Measurements from ENCODE around the gene GRM4. TPM values are rescaled to one million over a fixed set of nuclear protein-coding genes. Genes with fewer than 3 reads are reported as not detected.

GRM4 gene
- total RNA-seq, 1 donor from 2014 or later, result not detected

DNA sequence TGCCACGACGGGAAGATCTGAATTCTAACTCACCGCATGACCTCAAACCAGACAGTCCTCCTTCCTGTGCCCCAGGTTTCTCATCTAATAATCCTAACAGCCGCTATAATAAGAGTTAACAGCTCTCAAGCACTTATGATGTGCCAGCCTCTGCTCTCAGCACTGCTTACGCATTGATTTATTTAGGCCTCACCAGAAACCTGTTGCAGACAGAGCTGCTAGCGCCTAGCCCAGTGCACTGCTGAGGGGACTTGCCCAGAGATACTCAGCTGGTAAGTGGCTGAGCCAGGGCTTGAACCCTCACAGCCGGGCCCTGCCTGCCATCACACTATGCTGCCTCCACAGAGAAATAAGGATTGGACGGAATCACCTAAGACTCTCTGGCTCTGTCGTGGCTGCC is 37.7 kb downstream of the GRM4 start:
- no peak for DNase-seq (ENCODE audit: low spot score)

DNA sequence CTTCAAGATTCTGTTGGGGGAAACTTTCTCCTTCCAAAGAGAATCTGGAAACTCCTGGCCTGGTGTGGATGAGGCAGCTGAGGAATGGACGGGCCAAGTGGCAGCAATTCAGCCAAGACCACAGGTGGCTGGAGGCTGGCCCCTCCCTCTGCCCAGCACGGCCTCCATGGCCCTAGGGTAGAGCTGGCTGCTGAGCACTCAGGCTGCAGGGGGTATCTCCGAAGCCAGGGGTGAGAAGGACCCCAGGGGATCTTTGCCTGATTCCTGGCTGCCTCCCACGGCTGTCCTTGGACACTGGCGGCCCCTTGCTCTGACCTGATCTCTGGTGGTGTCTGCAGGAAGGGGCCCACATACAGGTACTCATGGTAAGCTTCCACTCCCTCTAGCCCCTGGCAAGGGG is 39.0 kb downstream of the GRM4 start:
- no peak for DNase-seq (ENCODE audit: low spot score)

DNA sequence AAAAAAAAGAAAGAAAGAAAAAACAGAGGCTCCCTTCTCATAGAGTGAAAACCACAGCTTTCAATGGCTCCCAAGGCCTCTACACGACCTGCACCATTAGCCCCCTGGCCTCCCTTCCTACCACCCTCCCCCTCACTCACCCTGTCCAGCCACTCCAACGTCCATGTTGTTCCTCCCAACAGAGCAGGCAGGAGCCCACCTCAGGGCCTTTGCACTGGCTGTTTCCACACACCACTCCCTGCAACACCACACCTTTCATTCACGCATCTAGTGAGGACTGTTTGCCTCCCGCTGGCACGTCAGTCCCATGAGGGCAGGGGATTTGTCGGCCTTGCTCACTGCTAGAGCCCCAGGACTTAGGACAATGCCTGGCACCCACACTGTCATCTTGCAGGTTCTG is 39.5 kb downstream of the GRM4 start:
- no peak for DNase-seq (ENCODE audit: low spot score)

DNA sequence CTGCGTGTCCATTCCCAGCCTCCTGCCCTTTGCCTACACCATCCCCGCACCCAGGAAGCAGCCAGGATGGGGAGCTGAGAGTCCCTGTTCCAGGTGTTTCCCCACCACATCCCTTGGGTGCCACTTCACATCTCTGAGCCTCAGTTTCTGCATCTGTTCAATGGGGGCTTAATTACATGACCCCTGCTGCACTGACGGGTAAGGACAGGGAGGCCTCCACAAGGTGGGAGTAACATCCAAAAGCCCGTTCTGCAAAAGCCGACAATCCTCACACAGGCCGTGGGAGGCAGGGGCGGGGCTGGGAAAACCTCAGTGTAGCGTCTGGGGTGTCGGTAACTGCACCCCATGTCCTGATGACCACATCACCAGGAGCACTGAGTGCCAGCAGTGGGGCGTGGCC is 41.3 kb downstream of the GRM4 start:
- no peak for DNase-seq (ENCODE audit: low spot score)

DNA sequence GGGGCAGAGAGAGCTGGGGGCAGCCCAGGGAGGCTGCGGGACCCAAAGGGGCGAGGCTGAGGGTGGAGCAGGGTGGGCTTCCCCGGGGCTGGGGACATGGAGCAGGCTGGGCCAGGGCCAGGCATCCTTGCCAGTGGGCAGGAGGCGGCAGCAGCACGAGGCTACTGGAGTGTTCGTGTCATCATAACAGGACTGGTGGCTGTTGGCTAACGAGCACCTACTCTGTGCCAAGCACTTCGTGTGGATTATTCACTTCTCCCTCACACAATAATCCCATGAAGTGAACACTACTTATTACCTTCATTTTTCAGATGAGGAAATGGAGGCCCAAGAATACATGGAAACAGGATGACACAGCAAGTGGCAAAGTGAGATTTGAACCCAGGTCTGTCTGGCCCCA is 41.7 kb downstream of the GRM4 start:
- DNase-seq (ENCODE audit: low spot score), result no peak

DNA sequence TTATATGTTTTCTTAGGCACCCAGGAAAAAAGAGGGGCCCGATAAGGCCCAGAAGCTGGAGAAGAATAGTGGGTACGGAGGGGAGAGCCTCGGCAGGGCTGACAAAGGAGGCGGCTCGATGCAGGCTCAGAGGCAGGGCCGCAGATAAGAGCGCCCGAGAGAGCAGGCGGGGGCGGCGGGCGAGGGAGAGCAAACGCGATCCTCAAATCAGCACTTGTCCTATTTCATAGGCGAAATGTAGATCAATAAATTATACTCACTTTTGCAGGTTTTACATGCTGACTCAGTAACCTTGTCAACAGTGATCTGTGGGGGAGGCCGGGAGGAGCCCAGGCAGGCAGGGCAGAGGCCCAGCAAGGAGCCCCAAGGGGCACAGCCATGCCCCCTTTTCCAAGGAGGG is 42.6 kb downstream of the GRM4 start:
- no peak for DNase-seq (ENCODE audit: low spot score)

DNA sequence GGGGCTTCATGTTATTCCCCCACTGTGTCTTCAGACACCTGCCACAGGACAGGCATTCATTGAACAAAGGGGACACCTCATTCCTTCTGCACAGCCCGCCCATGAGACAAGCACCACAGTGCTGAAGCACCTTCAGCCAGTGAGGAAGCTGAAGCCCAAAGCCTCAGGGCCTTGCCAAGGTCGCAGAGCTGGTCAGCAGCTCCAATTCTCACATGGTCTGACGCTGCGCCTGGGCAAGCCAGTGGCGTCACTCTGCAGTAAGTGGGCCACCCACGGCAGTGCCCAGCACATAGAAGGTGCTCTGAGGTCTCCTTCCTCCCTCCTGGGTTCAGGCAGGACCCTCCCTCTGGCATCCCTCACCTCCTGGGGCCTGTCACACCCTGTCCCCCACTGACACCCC is 43.2 kb downstream of the GRM4 start:
- DNase-seq (ENCODE audit: low spot score), result peak; percentile 11

DNA sequence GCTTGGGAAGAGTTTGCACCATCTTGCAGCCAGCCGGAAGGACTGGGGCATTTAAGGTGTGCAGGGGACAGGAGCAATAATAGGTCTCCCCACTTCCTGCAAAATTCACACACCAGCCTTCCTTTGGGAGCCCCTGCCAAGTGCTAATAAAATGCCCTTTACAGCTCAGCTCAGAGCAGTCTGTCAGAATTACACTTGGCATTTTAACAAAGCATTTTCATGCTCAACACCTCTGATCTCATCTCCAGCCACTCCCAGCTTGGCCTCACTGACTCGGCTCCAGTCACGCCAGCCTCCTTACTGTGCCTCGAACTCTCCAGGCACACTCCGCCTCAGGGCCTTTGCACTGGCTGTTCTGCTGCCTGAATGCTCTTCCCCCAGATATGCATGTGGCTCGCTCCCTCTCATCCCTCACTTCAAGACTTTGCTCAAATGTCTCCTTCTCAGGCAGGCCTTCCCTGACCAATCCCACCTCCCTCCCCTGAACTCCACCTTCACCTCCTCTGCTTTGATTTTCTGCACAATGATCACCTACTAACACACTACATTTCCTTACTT is 43.7 kb downstream of the GRM4 start:
- no peak for DNase-seq (ENCODE audit: low spot score)

DNA sequence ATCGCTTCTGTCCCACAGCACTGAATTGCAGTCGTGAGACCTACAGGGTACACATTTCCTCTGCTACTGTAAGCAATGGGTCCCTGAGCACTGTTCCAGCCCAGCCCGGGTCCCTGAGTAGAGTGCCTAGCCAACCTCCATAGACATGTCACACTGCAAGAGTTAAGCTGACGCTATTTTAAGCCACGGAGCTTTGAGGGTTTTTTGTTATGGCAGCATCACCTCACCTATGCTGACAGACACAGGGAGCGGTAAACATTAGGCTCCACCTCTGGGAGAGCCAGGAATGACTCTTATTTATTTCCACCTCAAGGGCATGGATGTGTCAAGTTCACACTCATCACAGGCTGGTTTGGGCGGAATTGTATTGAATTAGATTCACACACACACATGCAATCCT is 45.1 kb downstream of the GRM4 start:
- no peak for DNase-seq (ENCODE audit: low spot score)

DNA sequence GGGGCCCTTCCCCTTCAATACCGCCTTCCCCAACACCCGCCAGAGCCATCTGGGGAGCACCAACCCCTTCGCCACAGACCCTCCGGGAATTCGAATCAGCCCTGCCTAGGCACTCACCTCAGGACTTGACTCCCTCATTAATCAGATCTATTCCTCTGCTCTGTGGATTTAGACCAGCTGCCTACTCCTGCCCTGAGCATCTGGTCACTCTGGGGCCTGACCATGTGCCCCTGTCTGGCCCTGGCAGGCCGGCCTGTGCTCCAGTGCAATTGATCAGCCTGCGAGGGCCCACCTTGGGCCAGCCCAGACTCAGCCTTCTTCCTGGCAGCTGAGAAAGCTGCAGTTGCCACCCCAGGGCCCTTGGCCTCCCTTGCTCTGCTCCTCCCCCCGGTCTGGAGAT is 46.0 kb downstream of the GRM4 start:
- no peak for DNase-seq (ENCODE audit: low spot score)

DNA sequence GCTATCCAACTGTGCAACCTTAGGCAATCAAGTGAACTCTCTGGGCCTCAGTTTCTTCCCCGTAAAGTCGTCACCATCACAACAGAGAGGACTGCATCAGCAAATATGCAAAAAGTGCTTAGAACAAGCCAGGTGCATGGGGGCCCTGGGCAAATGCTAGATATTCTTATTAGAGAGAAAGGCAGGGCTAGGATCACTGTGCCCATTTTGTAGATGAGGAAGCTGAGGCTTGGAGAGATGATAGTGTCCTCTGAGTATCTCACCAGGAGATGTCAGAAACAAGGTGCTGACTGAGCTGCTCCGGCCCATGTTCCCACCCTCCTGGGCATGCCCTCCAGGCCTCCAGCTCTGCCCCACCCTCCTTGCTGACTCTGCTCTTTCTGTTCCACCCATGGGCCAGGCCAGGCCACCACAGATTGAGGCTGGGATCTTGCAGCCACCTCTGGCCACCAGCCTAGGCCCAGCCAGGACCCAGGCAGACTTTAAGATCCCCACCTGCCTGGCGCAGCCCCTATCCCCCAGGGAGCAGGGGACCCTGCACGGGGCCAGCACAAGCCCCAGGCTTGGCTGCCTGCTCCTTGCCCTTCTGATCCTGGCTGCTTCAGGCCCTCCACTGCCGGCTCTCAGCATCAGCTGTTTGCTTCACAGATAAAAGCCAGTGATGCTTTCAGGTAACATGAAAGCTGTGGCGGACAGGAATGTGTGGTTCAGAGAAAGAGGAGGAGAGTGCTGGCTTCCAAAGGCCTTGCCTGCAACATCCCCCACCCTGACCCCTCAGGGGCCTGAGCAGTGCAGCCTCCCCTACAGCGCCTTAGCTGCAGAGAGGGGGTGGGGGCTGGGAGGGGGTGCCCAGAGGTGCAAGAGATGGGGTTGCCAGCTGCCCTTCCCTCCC is 47.6 kb downstream of the GRM4 start:
- no peak for DNase-seq (ENCODE audit: low spot score)

DNA sequence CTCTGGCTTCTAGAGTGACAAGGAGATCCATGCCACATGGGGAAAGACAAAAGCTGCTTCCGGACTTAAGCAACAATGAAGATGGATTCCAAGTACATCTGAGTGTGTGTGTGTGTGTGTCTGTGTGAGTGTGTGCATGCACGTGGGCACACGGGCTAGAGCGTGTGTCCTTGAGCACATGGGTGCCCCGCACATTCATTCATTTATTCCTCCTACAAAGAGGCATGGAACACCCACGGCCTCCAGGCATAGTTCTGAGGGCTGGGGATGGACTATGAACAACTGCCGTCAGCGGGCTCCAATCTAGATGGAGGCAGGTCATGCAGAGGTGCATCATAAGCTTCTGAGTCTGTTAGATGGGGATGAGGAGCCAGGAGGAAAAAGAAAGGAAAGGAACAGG is 49.1 kb downstream of the GRM4 start:
- no peak for DNase-seq (ENCODE audit: low spot score)

DNA sequence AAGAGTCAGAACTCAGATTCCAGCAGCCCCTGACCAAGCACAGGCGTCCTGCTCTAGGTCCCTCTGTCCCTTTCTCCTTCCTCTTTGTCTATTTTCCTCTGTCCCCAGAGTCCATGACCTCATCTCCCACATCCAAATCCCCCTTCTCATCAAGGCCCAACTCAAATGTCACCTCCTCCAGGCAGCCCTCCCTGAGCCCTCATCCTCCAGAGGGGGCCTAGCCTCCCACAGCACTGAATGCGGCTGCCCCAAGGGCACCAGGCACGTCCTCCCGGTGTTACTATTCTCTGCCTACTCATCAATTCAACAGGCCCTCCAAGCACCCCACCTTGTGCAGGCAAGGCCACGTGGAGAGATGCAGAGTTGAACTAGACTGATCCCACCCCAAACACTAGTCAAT is 49.7 kb downstream of the GRM4 start:
- DNase-seq (ENCODE audit: low spot score), result no peak

DNA sequence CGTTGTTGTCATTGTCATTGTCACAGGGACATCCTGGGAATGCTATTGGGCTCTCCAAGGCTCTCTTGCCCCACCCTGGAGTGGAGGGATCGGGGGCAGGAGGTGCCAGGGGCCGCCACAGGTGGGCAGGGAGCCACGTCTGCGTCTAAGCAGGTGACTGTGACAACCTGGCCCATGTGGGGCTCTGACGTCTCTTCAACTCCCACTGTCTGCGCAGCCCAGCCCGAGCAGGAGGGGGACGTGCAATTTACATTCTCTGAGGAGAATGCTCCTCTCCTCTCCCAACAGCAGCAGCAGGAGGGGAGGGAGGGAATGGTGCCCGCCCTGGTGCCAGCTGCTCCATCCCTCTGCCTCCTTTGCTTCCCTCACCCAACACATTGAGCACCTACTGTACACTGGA is 50.1 kb downstream of the GRM4 start:
- DNase-seq (ENCODE audit: low spot score), result no peak

DNA sequence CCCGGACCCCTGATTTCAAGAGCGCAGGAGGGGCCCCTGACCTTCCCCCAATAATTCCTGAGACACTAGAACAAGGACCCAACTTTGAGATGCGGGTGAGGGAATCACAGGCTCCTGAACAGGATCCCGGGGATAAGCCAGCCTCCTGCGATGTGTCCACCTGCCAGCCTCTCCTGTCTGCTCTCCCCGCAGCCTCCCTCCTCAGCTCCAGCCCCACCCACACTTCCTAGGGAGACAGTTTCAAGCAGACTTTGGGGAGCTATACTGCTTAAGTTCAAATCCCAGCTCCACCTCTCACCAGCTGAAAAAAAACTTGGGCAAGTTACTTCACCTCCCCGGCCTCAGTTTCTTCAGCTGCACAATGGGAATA is 50.8 kb downstream of the GRM4 start:
- DNase-seq (ENCODE audit: low spot score), result no peak

DNA sequence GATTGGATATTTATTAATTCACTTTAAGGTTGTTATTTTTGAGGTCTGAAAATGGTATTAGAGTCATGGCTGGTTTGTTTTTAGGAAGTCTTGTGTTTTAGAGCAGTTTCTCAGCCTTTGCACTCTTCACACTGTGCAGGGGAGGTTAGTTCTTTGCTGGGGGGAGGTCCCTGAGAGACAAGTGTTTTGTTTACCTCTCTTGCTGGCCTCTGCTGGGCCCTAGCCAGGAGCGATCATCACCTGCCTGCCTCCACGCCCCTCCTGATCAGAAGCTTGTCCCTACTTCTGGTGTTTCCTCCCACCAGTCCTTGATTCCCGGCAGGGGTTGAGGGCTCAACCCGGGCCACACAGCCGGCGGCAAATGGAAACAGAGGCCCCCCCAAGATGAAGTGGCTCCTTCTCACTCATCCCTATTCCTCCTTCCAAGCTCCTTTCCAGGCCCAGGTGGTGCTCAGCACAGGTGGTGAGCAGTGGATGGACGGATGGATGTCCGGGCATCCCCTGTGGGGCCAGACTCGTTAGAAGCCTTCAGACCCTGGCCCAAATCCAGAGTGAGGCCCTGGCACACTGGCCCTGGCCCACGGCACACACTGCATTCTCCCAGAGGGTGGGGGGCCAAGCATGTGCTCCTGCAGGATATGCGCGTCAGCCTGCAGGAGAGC is 51.3 kb downstream of the GRM4 start:
- DNase-seq (ENCODE audit: low spot score), result no peak

DNA sequence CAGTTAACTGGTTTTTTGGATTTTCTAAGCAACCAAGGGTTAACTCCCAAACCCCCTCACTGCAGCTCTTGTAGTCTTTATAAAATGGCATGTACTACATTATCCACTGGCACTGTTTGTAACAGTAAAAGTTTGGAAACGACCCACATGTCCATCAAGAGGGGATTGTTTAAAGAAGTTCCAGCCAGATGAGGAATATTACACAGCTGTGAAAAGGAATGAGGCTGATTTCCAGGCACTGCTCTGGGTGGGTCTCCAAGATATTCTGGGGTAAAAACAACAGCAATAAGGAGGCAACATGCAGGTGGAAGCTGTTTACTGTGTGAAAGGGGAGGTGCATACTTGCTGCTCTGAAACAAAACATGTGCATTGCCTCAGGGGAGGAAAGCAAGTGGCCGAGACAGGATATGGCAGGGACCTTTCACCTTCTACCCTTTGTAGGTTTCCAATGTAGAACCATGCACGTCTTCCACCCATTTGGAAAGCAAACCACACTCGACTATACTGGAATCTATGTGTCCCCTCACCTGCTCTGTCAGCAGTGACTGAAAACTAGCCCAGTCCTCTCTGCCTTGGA is 51.9 kb downstream of the GRM4 start:
- DNase-seq (ENCODE audit: low spot score), result no peak

DNA sequence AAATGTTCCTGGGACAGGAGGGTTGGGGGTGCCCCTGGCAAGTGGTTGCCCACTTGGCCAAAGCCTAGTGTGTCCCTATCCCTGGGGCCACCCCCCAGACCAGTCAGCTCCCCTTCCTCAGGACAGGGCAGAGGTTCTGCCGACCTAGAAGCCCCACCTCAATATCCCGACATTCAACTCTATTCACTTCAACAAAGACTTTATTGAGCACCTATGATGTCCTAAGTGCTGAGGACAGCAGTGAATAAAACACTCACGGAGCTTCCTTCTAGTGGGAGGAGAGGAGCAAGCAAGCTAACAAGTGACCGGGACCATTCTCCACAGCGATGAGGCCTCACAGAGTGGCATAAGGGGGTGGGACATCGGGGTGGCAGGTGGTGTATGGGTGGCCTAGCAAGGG is 52.7 kb downstream of the GRM4 start:
- no peak for DNase-seq (ENCODE audit: low spot score)

DNA sequence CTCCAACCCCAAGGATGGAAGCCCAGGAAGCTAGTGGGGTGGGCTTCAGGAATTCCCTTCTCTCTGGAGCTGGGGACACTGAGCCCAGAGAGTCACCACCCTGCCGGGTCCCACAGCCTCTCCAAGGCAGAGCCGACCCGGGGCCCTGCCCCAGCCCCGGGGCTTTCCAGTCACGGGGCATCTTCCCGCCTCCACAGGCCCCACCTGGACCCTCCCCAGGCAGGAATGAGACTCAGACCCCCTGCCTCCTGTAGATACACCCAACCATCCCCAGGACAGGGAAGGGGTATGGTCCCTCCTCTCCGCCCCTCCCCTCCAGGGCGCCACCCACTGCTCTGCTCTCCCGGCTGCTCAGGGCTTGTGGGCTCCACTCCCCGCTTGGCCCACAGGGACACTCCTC is 53.3 kb downstream of the GRM4 start:
- no peak for DNase-seq (ENCODE audit: low spot score)

DNA sequence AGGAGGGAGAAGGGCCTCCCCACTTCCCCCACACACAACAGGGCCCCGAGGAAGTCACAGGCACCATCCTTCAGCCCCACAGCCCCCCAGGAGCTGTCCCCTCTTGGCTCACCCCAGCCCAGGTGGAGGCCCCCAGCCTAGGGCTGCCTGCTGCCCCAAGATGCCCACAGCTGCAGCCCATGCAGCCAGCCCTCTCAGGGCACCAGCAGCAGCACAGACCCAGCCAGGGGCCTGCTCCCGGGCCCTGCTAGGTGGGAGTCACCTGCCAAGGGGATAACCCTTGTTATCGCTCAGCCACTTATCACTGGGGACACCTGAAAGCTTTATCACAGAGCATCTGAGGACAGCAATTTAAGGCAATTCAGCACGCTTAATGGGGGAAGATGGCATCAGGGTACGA is 55.0 kb downstream of the GRM4 start:
- DNase-seq (ENCODE audit: low spot score), result no peak

DNA sequence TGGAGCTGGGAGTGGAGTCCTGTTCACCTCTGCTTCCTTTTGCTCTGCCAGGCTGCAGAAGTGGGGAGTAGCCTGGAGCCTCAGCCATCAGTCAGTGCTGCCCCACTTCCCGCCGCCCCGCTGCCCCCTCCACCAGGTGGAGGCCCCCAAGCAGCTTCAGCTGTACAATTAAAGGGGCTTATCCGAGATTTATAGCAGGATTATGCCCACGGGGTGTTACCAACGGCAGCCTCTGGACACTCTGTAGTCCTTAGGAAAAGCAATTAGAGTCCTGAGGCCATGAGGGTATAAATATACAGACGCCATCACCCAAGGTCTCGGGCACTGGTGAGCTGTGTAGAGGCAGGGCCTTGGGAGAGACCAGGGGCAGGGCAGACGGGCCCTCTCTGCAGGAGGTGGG is 55.4 kb downstream of the GRM4 start:
- DNase-seq (ENCODE audit: low spot score), result no peak

DNA sequence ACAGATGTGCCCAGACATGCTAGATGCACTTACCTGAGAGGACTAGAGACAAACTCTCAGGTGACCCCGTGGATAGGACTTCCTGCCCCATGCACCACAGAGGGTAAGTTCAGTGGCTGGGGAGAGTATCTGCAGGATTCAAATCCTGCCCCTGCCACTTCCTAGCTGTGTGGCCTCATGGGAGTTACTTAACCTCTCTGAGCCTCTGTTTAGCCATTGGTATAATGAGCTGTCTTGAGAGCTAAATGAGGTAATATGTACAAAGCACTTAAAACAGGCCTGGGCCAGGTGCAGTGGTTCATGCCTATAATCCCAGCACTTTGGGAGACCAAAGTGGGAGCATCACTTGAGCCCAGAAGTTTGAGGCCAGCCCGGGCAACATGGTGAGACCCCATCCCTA is 59.3 kb downstream of the GRM4 start:
- no peak for DNase-seq (ENCODE audit: low spot score)
